ENCODE results near the gene MTHFR. TPM values are rescaled to one million over a fixed set of nuclear protein-coding genes. Genes with fewer than 3 reads are reported as not detected.

The MTHFR gene
- total RNA-seq, 4 donors from 2014 or later, result 25.9 to 41.8 (median 33.0) TPM

DNA sequence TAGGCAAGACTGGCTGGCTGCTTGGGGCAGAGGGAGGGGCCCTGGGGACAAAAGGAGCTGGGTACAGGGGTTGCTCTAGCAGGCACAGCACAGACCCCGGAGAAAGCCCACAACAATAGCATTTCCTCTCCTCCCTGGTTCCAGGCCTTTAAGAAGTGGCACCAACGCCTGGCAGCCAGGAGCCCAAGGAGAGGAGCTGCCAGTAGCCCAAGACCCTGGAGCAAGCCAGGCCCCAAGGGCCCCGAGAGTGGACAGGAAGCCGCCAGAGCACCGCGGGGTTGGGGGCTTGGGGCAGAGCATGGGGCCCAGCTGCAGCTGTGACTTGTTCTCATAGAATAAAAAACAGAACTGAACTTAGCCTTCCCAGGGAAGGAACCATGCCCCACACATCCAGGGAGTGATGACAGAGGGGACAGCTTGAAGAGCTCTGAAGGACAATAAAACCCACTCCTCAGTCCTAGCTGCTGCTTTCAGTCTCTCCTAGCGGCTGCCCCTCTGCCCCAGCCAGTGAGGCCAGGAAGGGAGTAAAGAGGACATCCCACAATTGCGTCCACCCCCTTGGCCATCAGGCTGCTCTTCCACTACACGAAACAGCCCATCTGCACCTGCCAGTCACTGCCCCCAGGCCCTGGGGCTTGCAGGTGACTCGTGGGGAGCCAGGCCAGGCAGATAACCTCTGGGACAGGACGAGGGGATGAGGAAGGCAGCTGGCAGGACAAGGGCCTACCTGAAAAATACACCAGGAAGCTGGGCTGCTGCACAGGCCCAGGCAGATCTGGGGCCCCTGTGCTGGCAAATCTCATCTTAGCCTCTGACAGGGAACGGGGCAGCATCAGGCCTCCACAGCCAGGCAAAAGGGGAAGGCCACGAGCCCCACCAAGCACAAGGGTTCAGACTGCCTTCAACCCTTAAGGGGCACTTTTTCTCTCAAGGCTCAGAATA, 16.4 kb downstream of the MTHFR start:
- WGBS, 2 donors, result 57 to 63% methylated on average over 12 to 13 of the region's 13 CpGs
- no peak for DNase-seq (ENCODE audit: low spot score in 2 of 2)
- TF ChIP-seq, protein P1, sequence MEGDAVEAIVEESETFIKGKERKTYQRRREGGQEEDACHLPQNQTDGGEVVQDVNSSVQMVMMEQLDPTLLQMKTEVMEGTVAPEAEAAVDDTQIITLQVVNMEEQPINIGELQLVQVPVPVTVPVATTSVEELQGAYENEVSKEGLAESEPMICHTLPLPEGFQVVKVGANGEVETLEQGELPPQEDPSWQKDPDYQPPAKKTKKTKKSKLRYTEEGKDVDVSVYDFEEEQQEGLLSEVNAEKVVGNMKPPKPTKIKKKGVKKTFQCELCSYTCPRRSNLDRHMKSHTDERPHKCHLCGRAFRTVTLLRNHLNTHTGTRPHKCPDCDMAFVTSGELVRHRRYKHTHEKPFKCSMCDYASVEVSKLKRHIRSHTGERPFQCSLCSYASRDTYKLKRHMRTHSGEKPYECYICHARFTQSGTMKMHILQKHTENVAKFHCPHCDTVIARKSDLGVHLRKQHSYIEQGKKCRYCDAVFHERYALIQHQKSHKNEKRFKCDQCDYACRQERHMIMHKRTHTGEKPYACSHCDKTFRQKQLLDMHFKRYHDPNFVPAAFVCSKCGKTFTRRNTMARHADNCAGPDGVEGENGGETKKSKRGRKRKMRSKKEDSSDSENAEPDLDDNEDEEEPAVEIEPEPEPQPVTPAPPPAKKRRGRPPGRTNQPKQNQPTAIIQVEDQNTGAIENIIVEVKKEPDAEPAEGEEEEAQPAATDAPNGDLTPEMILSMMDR (IDR thresholded peaks at IDR 0.05), result no peak
- no peak for TF ChIP-seq POLR2A (IDR thresholded peaks at IDR 0.05)
- H3K4me3 ChIP-seq (ENCODE audit: low read depth, poor library complexity, severe bottlenecking), result no peak overlapping the region
- intact Hi-C loops (cut with DNase I; ENCODE audit: low total_unique reads), result no loop called here

DNA sequence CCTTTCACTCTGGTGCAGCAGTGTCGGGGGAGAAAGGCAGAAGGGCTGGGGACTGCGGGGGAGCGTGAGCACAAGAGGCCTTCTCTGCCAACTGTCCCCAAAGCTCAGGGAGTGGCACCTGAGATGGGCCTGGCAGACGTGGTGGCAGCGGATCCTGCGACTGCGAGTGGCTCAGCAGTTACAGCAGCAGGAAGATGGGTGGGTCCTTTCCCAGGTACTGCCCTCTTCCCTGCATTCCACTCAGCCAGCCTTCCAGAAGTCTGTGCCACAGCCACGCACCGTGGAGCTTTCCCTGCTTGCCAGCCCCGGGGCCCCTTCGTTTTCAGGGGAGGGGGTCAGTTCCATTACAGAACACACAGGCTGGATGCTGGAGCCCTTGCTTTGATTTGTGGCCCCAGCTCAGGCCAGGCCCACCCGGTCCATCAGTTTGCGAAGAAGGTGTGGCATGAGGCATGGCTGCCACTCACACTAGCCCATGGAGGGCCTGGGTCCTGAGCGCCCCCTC, 17.2 kb downstream of the MTHFR start:
- 60 to 63% methylated on average over 14 of the region's 14 CpGs for WGBS, 2 donors
- TF ChIP-seq, protein P1 (IDR thresholded peaks at IDR 0.05), result no peak
- no peak for TF ChIP-seq POLR2A (IDR thresholded peaks at IDR 0.05)
- no peak for DNase-seq (ENCODE audit: low spot score in 2 of 2)
- intact Hi-C loops (cut with DNase I; ENCODE audit: low total_unique reads), result loop anchor here (1.0 kb wide), 1 partner anchor 133 kb away; no protein-coding TSS in a partner anchor
- no peak overlapping the region for H3K4me3 ChIP-seq (ENCODE audit: low read depth, poor library complexity, severe bottlenecking)

DNA sequence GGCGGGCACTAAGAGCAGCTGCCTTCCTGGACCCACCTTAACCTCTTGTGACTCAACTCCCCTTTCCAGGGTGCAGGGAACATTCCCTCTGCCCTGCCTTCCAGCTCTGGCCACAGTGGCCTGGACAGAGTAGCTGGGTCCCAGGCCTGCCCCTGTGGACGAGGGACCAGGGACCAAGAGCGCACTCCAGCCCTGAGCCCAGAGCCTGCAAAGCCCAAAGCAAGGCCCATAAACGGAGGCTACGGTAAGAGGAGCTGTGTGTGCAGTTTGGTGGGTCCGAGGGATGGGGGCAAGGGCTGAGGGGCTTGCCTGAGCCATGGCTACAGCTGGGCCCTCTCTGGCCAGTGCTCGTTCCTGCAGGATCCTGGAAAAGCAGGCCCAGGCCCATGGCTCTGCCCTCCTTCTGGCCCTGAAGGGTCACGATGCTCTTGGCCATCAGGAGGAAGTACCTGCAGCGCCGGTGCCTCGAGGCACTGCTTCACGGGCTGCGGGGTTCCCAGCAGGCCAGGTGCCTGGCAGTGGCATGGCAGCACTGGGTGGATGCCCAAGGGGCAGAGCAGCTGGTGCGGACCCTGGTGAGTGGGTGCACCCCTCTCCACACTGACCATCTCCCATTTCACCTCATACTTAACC, 17.8 kb downstream of the MTHFR start:
- no peak overlapping the region for H3K4me3 ChIP-seq (ENCODE audit: low read depth, poor library complexity, severe bottlenecking)
- DNase-seq (ENCODE audit: low spot score in 2 of 2), result no peak
- TF ChIP-seq, protein P1 (IDR thresholded peaks at IDR 0.05), result no peak
- TF ChIP-seq POLR2A (IDR thresholded peaks at IDR 0.05), result no peak
- 53 to 63% methylated on average over 10 to 14 of the region's 14 CpGs for WGBS, 2 donors
- intact Hi-C loops (cut with DNase I; ENCODE audit: low total_unique reads), result loop anchor here (1.0 kb wide), 1 partner anchor 133 kb away; no protein-coding TSS in a partner anchor

DNA sequence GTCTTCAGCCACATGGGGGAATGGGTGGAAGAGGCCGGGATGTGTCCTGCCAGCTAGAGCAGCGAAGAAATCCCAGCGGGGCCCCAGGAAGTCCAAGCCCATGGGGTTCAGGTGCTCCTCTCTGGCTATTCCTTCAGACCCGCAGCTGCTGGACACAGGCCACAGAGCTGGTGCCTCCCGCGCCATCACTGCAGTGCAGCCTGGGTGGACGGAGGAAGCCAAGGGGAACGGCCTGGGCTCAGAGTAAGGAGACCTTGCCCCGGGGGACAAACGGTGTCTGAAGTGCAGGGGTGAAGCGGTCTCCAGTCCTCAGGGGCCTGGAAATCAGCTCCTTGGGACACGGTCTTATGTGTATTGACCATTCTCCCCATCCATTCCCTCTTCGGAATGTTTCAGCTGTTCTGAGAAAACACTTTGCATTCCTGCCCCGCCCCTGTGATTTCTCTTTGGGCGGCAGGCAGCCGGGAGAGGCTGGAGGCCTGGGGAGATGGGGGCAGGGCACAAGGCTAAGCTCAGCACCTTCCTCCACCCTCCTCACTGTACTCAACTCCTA, 18.4 kb downstream of the MTHFR start:
- DNase-seq (ENCODE audit: low spot score in 2 of 2), result no peak
- WGBS, 2 donors, result 23 to 27% methylated on average over 16 of the region's 16 CpGs
- no peak overlapping the region for H3K4me3 ChIP-seq (ENCODE audit: low read depth, poor library complexity, severe bottlenecking)
- TF ChIP-seq, protein P1 (IDR thresholded peaks at IDR 0.05), result no peak
- TF ChIP-seq POLR2A (IDR thresholded peaks at IDR 0.05), result no peak
- intact Hi-C loops (cut with DNase I; ENCODE audit: low total_unique reads), result no loop called here

DNA sequence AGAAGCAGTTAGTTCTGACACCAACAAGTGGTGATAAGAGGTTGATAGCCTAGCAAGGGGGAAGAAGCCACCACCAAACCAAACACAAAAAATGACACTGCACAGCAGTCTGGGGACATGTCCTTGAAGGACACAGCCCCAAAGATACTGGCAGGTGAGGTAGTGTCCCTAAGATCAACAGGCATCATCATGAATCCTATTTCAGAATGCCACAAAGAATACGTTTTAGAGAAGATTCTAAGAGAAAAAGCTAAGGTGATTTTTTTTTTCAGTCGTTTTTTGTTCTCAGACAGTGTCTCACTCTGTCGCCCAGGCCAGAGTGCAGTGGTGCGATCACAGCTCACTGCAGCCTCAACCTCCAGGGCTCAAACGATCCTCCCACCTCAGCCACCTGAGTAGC, 19.6 kb downstream of the MTHFR start:
- intact Hi-C loops (cut with DNase I; ENCODE audit: low total_unique reads), result no loop called here
- no peak for DNase-seq (ENCODE audit: low spot score in 2 of 2)
- H3K4me3 ChIP-seq (ENCODE audit: low read depth, poor library complexity, severe bottlenecking), result no peak overlapping the region
- WGBS, 2 donors, result 46 to 52% methylated on average over 5 of the region's 5 CpGs
- TF ChIP-seq, protein P1 (IDR thresholded peaks at IDR 0.05), result no peak
- no peak for TF ChIP-seq POLR2A (IDR thresholded peaks at IDR 0.05)
